Globus pallidus (tissue), 1 donor: Measurements from ENCODE around the gene GPR141.

ENCODE experiments used
- DNase-seq: peaks from one replicate; pipeline ENCODE4 v3.0.0-alpha.2; 2015; ENCODE audit warnings: low spot score

GPR141 gene

DNA sequence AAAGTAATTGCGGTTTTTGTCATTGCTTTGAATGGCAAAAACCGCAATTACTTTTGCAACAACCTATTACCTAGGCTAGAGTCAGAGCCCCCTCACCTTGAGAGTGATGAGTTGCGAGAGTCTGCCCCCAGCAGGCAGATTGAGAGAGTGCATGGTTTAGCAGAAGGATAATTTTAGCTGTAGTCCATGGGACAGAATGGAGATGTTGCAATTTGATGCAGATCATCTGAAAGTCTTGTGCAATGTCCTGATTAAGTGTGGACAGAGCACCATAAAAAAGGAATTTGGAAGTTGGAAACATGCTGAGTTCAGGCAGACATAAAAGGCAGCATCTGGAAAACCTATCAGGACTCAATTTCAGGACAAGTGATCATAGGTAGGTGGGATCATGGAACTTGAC, 48.7 kb downstream of the GPR141 start:
- DNase-seq = peak; percentile 29

- DNase-seq = no peak
Measured at GRCh38 chr7:37732888-37733287, 49.3 kb downstream of the GPR141 start.

GRCh38 chr7:37735196-37735595, 51.6 kb downstream of the GPR141 start:
- no peak for DNase-seq

GRCh38 chr7:37738321-37738720, 54.8 kb downstream of the GPR141 start:
- DNase-seq = no peak

DNA sequence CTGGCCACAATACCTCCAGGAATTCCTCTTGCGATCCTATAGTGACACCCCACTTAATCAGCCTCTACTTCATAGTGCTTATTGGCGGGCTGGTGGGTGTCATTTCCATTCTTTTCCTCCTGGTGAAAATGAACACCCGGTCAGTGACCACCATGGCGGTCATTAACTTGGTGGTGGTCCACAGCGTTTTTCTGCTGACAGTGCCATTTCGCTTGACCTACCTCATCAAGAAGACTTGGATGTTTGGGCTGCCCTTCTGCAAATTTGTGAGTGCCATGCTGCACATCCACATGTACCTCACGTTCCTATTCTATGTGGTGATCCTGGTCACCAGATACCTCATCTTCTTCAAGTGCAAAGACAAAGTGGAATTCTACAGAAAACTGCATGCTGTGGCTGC, 56.8 kb downstream of the GPR141 start:
- DNase-seq = no peak

GRCh38 chr7:37741776-37742175, 58.2 kb downstream of the GPR141 start:
- no peak for DNase-seq

DNA sequence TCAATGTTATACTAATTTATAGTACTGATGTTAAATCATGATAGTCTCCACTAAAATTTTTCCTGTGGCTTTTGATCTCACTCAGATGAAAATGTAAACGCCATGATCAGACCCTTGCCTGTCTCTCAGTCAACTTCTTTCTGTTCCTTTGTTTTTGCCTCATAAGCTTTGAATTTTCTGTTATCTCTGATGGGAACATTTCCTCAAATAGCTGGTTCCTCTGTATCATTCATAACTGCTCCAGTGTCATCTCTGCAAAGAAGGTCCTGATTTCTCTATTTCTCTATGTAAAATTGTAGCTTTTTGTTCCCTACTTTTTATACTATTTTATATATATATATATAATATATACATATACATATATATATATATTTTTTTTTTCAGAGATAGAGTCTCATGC, 67.5 kb downstream of the GPR141 start:
- no peak for DNase-seq

- DNase-seq = no peak
Measured at GRCh38 chr7:37753398-37754050, 70.0 kb downstream of the GPR141 start.

DNA sequence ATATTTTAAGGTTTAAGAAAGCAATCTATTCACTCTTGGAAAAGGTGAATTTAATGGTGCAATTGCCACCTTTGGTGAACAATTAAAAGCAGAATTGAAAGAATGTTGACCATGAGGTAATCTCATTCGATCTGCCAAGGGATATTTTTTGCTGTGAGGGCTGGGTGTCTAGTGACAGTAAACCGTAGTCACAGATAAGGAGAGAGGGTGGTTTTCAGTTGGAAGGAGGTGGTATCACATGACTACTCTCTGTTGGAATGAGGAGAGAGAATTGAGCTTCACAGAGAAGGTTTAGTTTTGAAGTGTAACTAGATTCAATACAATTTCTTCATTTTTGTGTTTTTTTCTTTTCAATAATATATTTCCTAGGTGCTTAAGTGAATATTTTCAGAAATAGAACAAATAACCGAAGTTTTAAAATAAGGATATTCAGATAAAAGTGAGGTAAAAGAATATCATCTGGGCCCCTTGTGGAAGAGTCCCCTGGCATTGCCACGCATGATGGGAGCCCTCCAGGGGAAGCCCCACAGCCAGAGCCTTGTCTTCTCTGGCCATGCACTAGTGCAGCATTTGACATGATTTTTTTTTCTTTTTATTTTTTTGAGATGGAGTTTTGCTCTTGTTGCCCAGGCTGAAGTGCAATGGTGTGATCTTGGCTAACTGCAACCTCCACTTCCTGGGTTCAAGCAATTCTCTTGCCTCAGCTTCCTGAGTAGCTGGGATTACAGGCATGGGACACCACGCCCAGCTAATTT, 73.4 kb downstream of the GPR141 start:
- DNase-seq = no peak

GRCh38 chr7:37757563-37757962, 74.0 kb downstream of the GPR141 start:
- no peak for DNase-seq

DNA sequence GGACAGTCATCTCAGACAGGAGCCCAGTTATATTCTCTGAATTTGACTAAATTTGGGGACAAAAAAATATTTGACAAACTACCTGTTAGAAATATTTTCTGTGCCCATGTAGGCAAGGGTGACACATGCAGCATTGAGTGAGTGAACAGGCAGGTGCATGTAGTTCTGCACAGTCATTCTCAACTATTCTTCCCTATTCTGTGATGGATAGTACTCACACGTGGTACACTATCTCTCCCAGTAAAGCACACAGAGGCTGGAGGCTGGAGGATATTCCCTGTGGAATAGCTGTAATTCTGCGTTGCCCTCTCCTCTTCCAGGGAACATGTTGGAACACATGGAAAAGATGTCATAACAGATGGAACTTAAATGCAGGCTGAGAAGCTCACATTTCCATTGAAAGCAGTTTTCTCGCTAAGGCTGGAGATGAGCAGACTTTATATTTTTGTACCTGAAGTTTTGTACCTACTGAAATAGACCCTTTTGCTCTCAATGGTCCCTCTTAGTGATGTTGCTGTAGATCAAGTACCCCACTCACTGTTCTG, 75.0 kb downstream of the GPR141 start:
- no peak for DNase-seq

GRCh38 chr7:37759526-37759925, 76.0 kb downstream of the GPR141 start:
- no peak for DNase-seq

DNA sequence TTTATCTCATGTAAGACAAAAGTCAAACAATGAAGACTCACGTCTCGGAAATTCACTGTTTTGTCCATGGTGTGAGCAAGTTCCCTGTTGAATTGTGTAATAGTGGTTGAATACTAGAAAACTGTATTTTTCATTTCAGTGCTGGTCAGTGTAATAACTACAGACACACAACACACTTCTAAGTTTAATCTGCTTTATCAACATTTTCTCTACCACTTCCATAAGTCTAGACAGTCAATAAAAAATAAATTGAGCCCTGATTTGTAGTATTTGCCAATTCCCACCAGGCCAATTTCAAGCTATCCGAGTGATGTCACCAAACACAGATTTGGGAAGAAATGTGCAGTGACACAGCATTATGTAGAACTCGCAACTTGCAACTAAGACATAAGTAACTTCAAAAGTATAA, 81.9 kb downstream of the GPR141 start:
- no peak for DNase-seq

DNA sequence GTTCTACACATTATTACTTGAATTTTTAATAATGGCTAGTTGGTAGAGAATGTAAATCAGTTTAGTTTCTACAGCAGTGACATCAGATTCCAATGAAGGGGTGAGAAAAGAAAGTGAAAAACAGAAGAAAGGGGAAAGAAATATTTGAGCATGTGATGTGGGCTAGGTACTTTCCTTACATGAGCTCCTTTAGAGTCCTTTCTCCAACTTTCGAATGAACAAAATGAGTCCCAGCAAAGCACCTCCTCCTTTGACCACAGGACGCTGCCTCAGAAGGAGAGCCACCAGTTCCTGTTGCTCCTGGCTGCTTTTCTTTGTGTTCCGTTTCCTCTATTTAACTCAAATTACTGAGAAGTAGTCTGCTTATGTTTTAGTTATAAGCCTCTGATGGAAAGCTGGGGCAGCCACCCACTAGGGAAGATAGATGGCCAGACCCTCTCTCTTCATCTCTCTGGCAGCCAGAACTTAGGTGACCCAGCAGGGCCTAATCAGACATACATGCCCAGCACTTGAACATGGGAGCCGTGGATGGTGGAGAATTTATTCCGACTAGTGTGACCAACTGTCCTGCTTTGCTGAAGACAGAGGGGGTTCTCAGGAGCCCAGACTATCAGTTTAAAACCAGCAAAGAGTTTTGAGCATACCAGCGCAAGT, 82.4 kb downstream of the GPR141 start:
- peak; percentile 26 for DNase-seq

DNA sequence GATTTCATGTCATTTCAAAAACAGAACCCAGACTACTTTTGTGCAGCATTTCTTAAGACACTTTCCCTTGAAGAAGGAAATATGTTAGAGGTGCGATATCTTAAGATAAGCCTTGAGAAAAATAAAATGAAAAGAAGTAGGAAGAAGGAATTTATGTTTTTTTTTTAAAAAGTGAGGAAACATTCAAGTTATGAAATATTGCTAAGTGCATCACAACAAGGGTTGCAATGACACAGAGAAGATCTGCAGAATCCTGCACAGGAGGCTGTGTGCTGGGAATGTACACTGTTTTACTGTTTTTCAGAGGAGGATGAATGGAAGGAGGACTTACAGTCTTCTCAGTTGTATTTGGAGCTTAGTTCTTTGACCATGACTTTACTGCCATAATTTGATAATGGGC, 85.0 kb downstream of the GPR141 start:
- no peak for DNase-seq

DNA sequence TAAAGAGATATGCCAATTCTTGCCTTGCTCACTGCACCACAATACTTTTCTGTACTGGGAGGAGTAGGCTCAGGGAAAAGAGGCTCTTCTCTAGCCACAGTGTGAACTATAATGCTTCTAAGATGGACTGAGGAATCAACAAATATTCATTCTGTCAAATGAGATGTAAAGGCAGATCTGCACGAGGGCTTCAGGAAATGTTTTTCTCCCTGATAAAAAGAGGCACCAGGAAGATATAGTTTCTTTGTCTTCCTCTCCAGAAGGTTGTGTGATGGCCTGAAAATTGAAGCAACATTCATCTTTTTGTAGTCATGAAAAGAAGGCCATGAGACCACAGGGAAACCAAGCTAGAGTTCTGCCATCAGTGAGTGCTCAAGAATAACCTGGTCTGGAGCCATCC, 85.7 kb downstream of the GPR141 start:
- DNase-seq = no peak

GRCh38 chr7:37769726-37770125, 86.2 kb downstream of the GPR141 start:
- DNase-seq = no peak

DNA sequence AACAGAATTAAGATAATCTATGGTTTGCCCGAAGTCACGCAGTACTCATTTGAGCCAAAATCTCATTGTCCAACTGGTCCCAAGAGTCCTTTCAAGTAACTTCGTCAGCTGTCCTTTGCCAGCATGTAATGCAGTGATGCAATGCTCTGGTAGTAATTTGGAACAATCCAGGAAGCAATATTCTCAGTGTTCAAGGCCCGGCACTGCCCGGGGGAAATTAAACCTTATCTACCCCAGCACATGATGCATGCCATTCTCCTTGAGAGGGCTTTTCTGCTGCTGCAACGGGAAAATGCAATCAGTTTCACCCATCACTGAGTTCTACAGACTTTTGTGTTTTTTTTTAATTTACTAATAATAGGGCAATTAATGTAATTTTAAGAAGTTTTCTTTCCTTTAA, 87.3 kb downstream of the GPR141 start:
- no peak for DNase-seq

DNA sequence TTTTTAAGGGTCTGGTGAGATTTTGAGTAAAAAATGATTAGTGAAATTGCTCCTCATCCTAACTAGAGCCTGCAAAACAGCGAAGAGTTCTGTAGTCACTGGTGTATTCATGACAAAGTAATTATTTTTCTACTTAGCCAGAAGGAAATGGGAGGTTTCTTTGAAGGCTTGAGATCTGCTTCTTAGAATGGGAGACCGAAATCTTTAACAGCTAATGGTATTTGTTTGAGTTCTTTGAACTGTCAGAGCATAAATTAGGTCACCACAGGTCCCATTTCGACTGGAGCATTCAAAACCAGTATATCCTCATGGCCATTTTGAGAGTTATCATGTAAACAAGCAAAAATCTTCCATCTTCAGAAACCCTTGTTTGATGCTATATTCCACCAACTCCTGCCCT, 87.8 kb downstream of the GPR141 start:
- DNase-seq = no peak

DNA sequence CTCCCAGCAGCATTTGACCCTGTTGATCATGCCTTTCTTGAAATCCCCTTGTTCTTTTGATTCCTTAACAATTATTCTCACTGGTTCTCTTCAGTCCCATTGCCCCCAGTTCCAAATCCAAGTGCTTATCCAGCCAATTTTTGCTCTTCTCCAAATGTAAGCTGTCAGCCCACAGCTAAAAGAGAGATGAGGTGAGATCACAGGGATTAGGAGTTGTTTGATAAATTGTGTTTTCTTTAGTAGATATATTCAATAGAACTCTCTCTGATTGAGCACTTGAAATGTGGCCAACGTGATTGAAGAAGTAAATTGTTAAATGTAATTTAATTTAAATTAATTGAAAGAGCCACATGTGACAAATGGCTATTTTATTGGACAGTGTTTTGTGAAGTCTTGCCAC, 88.2 kb downstream of the GPR141 start:
- no peak for DNase-seq

GRCh38 chr7:37775921-37776320, 92.4 kb downstream of the GPR141 start:
- DNase-seq = no peak

- no peak for DNase-seq
Measured at GRCh38 chr7:37781156-37781555, 97.6 kb downstream of the GPR141 start.

DNA sequence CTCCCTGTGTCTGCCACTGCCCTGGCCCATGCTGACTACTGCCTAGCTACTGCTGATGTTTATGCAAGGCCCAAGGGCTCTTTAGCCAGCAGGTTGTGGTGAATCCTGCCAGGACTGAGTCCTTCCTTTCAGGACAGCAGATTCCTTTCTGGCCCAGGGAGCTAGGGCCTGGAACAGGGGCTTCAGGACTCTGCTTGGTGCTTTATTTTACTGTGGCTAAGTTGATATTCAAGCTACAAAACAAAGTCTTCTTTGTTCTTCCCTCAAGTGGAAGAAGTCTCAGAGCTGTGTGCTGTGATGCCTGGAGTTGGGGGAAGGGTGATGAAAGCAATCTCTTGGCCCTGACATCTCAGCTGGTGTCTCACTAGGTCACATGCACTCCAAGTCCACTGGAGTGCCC, 98.6 kb downstream of the GPR141 start:
- DNase-seq = no peak
